K562 (cell line): ENCODE results near the gene B4GALT5. TPM values are rescaled to one million over a fixed set of nuclear protein-coding genes. Genes with fewer than 3 reads are reported as not detected.

Source experiments
- AFF1 ChIP-seq, 2 experiments: fragments of 450-650 bp; IDR thresholded peaks; 2 replicates each; pipeline ENCODE4 v1.6.1; 2018; ENCODE audit warnings: mild to moderate bottlenecking in 2 of 2, low read depth in 1 of 2; ENCODE audit not compliant: partially characterized antibody in 2 of 2
- CLOCK ChIP-seq: fragments of 250-450 bp; sonication (Bioruptor Pico); IDR thresholded peaks from 2 replicates; pipeline ENCODE4 v1.4.0; 2020; ENCODE audit warnings: mild to moderate bottlenecking, moderate library complexity, borderline replicate concordance
- DMBX1 ChIP-seq: fragments of 250-450 bp; sonication (Bioruptor Pico); IDR thresholded peaks from 2 replicates; pipeline ENCODE4 v1.8.0; 2022; ENCODE audit warnings: inconsistent platforms, mild to moderate bottlenecking, moderate library complexity, borderline replicate concordance
- NRF1 ChIP-seq, 2 experiments: fragments of 450-650 bp; IDR thresholded peaks in 1 of 2; conservative IDR thresholded peaks in 1 of 2; 2 replicates each; pipeline ENCODE4 v1.6.1; 2014; ENCODE audit warnings: mild to moderate bottlenecking in 2 of 2
- PHF8 ChIP-seq: fragments of 200-600 bp; sonication (generic); IDR thresholded peaks from 2 replicates; pipeline ENCODE4 v1.6.1; 2012; ENCODE audit warnings: mixed run types, mild to moderate bottlenecking, inconsistent platforms, low read length, moderate library complexity, borderline replicate concordance
- POLR2A ChIP-seq: fragments of 450-650 bp; conservative IDR thresholded peaks from 2 replicates; pipeline ENCODE4 v1.6.1; 2016
- POLR2AphosphoS5 ChIP-seq: IDR thresholded peaks from 2 replicates; pipeline ENCODE4 v1.6.1; 2011; ENCODE audit warnings: mild to moderate bottlenecking, low read depth, low read length, moderate library complexity; ENCODE audit not compliant: control insufficient read depth, insufficient read depth
- PRDM10 ChIP-seq: fragments of 450-650 bp; IDR thresholded peaks from 2 replicates; pipeline ENCODE4 v1.6.1; 2018; ENCODE audit not compliant: partially characterized antibody
- SMAD3 ChIP-seq: fragments of 450-650 bp; formaldehyde crosslinking; conservative IDR thresholded peaks from 2 replicates; pipeline ENCODE4 v1.4.0; 2020; ENCODE audit warnings: mild to moderate bottlenecking
- SMARCA4 ChIP-seq: fragments of 450-650 bp; IDR thresholded peaks from 2 replicates; pipeline ENCODE4 v1.6.1; 2016
- TAL1 ChIP-seq: fragments of 450-650 bp; IDR thresholded peaks from 2 replicates; pipeline ENCODE4 v1.6.1; 2016; ENCODE audit warnings: mild to moderate bottlenecking
- XRCC3 ChIP-seq: fragments of 450-650 bp; IDR thresholded peaks from 2 replicates; pipeline ENCODE4 v1.6.1; 2017; ENCODE audit warnings: mild to moderate bottlenecking, moderate library complexity
- ZNF644 ChIP-seq: fragments of 200-800 bp; sonication (Bioruptor generic); IDR thresholded peaks from 2 replicates; pipeline ENCODE4 v1.6.1; 2016; ENCODE audit warnings: low read depth, missing genetic modification characterization, missing compliant biosample characterization
- ZNF707 ChIP-seq: fragments of 250-450 bp; sonication (Bioruptor Pico); conservative IDR thresholded peaks from 2 replicates; pipeline ENCODE4 v1.8.0; 2022; ENCODE audit warnings: inconsistent platforms, mild to moderate bottlenecking, moderate library complexity
- ZNF778 ChIP-seq: fragments of 450-650 bp; formaldehyde crosslinking; IDR thresholded peaks from 2 replicates; pipeline ENCODE4 v1.4.0; 2020; ENCODE audit warnings: mild to moderate bottlenecking, moderate library complexity
- polyA plus RNA-seq, 8 experiments: library from polyadenylated mRNA; depleted of rRNA in 4 of 8; stranded (reverse) in 5 of 8; unstranded in 3 of 8; fragments of >200 nt; fragmentation: Nextera tagmentation in 2 of 8; fragmentation: Illumina TruSeq in 1 of 8; extraction: Ambion mirVana in 2 of 8; extraction: Trizol in 1 of 8; gene quantifications; 2 replicates each; pipeline versions ENCODE4 v1.2.1 to v1.2.3, GENCODE V29; 2011 to 2014; ENCODE audit warnings: inconsistent platforms in 1 of 8, missing spikeins in 1 of 8
- total RNA-seq, 7 experiments: library from RNA; depleted of rRNA in 6 of 7; stranded (reverse); fragments of >200 nt in 6 of 7; fragmentation: Illumina TruSeq in 2 of 7; extraction: Trizol in 2 of 7; gene quantifications; 2 replicates each; pipeline versions ENCODE4 v1.2.1 to v1.2.3, GENCODE V29; 2011 to 2021; ENCODE audit warnings: low replicate concordance in 1 of 7

Gene B4GALT5
- total and polyA plus RNA-seq, 9 of the 15 experiments (the other 6 are each of a cell fraction or from before 2014, with no cell fraction given) = 8.5 to 32.6 (median 23.4) TPM

GRCh38 chr20:49712996-49713752, 504 bp downstream of the B4GALT5 start (continued):
- TF ChIP-seq AFF1 (IDR thresholded peaks at IDR 0.05; ENCODE audit: low read depth in 1 of 2, partially characterized antibody in 2 of 2) = no peak
- TF ChIP-seq PRDM10 = peak; percentile 74
- TF ChIP-seq NRF1 (conservative IDR thresholded peaks at IDR 0.05 in 1 of 2, IDR thresholded peaks at IDR 0.05 in 1 of 2) = no peak
- TF ChIP-seq ZNF707 (CRISPR knock-in tag) = no peak
- TF ChIP-seq DMBX1 (CRISPR knock-in tag) = no peak
- peak; percentile 49; the same call in 1 of the 2 replicates for TF ChIP-seq POLR2A
- no peak for TF ChIP-seq ZNF778 (CRISPR knock-in tag)
- peak; percentile 70; the same call in 1 of the 2 replicates for TF ChIP-seq PHF8
- no peak for TF ChIP-seq SMAD3 (CRISPR knock-in tag)
- no peak for TF ChIP-seq SMARCA4
- TF ChIP-seq XRCC3 = no peak
- TF ChIP-seq TAL1 = no peak
- TF ChIP-seq ZNF644 (tag) = no peak
- TF ChIP-seq POLR2AphosphoS5 = no peak
- no peak for TF ChIP-seq CLOCK
